H7 (cell line): ENCODE measurements around the gene PDIA3. TPM values are rescaled to one million over a fixed set of nuclear protein-coding genes. Genes with fewer than 3 reads are reported as not detected.
"Not testable (repeated sequence)": the region's sequence is repeated elsewhere in the genome, so short reads cannot be mapped to it uniquely, and the experiment has no call there.

Experiments used
- DNase-seq: peaks from one replicate; pipeline ENCODE4 v3.0.0; 2012
- H3K27me3 ChIP-seq: 2 replicates; pipeline ENCODE4 v1.6.0; 2011; ENCODE audit warnings: mild to moderate bottlenecking, low read length; ENCODE audit not compliant: control insufficient read depth, insufficient read depth
- H3K36me3 ChIP-seq: replicated peaks from 2 replicates; pipeline ENCODE4 v1.5.1; 2011; ENCODE audit warnings: low read length; ENCODE audit not compliant: control insufficient read depth, insufficient read depth
- H3K4me3 ChIP-seq: 2 replicates; pipeline ENCODE4 v1.5.1; 2011; ENCODE audit warnings: low read depth, mild to moderate bottlenecking, control low read depth, low read length, moderate library complexity; ENCODE audit not compliant: insufficient read depth
- total RNA-seq: library from RNA; depleted of rRNA; stranded (reverse); fragments of >200 nt; shearing (Covaris generic); gene quantifications from 2 replicates; pipeline ENCODE4 v1.2.3, GENCODE V29; 2014

The PDIA3 gene
- total RNA-seq, 1 experiment from 2014 or later, result 197 TPM

DNA sequence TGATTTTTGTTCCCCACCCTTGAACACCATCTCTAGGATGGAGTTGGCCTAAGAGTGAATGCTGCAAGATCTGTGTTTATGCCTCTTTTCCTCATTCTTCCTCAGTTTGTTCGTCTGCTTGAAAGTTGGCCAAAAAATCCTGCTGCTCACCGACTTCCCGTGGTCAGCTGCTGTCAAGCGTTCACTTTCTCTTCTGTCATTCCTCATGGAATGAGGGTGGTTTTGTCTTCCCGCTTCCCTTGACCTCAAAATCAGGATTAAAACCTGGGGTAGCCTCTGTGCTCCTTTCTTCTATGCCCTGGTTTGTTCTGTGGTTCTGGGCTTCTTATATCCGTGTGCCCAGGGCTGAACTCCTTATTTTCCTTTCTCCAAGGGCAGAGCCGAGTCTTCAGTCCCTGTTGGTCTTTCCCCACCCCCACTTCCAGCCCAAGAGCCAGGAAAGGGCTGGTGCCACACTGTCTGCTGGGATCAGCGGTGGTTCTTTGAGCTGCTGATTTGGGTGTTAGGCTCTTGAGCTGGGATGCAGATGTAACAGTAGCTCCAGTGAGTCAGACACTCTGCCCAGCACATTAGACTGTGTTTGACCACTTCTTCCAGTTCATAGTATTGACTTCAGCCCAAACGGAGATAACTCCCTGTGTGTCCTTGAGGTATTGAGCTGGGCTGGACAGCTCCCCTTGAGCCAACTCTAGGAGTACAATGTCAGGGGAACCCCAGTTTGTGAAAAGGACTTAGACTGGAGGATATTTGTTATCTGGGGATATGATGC lies 48.2 kb downstream of the PDIA3 start:
- DNase-seq, result no peak
- Histone ChIP-seq H3K36me3 (peaks cover 22% of the 10 kb centered on the region), H3K27me3 (no peaks in the 10 kb centered on the region), H3K4me3 (no peak overlapping the region)

- peak; percentile 30 for DNase-seq
- H3K4me3 ChIP-seq, result no peak overlapping the region
- H3K27me3 ChIP-seq, result no peaks in the 10 kb centered on the region
- H3K36me3 ChIP-seq, result peaks cover 22% of the 10 kb centered on the region
Measured at GRCh38 chr15:43795197-43795596, 49.0 kb downstream of the PDIA3 start.

- H3K4me3 ChIP-seq, result no peak overlapping the region
- DNase-seq, result peak; percentile 72
- H3K36me3 ChIP-seq, result peaks cover 22% of the 10 kb centered on the region
- H3K27me3 ChIP-seq, result no peaks in the 10 kb centered on the region
Measured at GRCh38 chr15:43795997-43796396, 49.8 kb downstream of the PDIA3 start.

DNA sequence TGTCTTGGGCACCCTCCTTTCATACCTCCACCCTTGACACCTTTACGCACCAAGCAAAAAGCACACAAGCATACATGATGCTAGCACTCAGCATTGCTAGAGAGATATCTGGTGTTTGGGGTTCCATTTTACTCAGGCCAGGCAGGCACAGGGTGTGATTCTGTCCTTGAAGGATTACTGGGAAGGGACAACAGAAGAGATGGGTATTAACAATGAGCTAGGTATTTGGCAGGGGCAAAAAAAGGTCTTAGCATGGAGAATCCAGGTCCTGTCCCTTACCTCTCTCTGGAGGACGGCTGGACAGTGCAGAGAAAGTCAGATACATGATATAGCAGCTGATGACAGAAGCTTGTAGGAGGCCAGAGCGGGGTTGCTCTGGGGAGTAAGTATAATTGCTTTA lies 50.3 kb downstream of the PDIA3 start:
- Histone ChIP-seq H3K27me3 (no peaks in the 10 kb centered on the region), H3K36me3 (peaks cover 22% of the 10 kb centered on the region)

GRCh38 chr15:43799209-43799944 lies 53.1 kb downstream of the PDIA3 start:
- Histone ChIP-seq H3K4me3 (no peak overlapping the region), H3K27me3 (no peaks in the 10 kb centered on the region), H3K36me3 (peaks cover 14% of the 10 kb centered on the region)
- DNase-seq, result peak; percentile 38

More for the DNA sequence above, 50.3 kb downstream of the PDIA3 start:
- DNase-seq, result no peak
- H3K4me3 ChIP-seq, result no peak overlapping the region

GRCh38 chr15:43799945-43800285 lies 53.7 kb downstream of the PDIA3 start, which contains the start of gene SERINC4:
Gene SERINC4 (minus strand): TSS chr15:43800220. CDS start chr15:43799986, 234 bp downstream.
- H3K36me3 ChIP-seq, result peaks cover 14% of the 10 kb centered on the region
- peak; percentile 52 for DNase-seq
- peak within 1 kb of the TSS; percentile 72 for H3K4me3 ChIP-seq
- H3K27me3 ChIP-seq, result no peaks in the 10 kb centered on the region

DNA sequence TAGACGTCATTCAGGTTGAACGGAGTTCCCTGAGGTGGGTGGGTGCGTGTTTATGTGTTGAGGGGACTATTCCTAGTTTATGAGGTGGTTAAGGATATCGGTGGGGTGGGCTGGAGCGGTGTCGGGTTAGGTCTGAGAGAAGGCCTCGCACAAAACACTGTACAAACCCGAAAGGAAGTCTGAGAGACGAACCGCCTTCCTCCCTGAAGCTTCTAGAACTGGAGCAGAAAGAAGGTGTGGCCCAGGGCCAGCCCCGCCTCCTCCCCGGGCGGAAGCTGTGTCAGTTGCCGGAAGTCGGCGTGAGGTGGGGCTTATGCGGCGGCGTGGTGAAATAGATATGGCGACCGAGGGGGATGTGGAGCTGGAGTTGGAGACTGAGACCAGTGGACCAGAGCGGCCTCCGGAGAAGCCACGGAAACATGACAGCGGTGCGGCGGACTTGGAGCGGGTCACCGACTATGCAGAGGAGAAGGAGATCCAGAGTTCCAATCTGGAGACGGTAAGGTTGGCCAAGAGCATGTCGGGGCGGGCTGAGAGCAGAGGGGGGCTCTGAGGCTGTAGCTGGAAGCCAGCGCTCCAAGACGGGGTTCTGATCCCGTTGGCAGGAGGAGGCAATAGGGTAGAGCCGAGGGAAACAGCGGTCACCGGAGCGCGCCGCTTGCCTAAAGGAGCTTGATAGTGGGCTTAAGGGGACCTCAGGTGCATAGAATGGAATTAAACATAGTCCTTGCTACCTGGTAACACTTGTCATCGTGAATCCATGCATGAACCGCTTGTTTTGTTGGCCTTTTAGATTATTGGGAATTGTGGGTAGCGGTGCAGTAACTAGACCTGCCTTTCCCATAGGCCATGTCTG lies 54.3 kb downstream of the PDIA3 start, which contains the start of gene HYPK:
Gene HYPK, plus strand, starts transcription at position 314 of the 856 bp plus-strand sequence. Its CDS starts 24 bp downstream, at position 338.
- DNase-seq, result peak; percentile 92
- peak within 1 kb of the TSS; percentile 72 for H3K4me3 ChIP-seq
- peaks cover 13% of the 10 kb centered on the region for H3K36me3 ChIP-seq
- no peaks in the 10 kb centered on the region for H3K27me3 ChIP-seq

GRCh38 chr15:43802676-43803075 lies 56.4 kb downstream of the PDIA3 start:
- peaks cover 16% of the 10 kb centered on the region for H3K36me3 ChIP-seq
- not testable (repeated sequence) for DNase-seq, H3K27me3 ChIP-seq, H3K4me3 ChIP-seq

DNA sequence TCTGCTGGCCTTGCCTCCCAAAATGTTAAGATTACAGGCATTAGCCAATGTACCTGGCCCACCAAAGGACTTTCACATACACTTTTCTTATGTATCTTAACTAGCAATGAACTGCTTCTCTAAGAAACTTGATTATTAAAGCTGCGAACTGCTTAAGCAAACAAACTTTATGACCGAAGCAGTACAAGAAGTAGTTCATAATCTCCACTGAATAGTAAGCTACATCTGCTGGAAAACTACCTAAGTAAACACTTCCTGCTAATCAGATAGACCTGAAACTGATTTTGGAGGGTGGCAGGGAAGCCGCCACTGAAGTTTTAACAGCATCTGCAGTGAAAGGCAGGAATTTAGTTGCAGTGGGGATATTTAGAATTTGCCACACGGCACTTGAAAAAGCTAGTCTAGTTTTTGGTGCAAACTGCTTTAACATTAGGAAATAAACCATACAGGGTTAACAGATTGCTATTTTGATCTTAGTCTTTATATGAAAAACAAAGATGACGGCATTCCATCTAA lies 62.3 kb downstream of the PDIA3 start:
- DNase-seq, result no peak
- H3K27me3 ChIP-seq, result no peaks in the 10 kb centered on the region
- peaks cover 43% of the 10 kb centered on the region for H3K36me3 ChIP-seq
- H3K4me3 ChIP-seq, result no peak overlapping the region

- peaks cover 45% of the 10 kb centered on the region for H3K36me3 ChIP-seq
- no peak overlapping the region for H3K4me3 ChIP-seq
- H3K27me3 ChIP-seq, result no peaks in the 10 kb centered on the region
- no peak for DNase-seq
Measured at GRCh38 chr15:43808960-43809678, 62.9 kb downstream of the PDIA3 start.

DNA sequence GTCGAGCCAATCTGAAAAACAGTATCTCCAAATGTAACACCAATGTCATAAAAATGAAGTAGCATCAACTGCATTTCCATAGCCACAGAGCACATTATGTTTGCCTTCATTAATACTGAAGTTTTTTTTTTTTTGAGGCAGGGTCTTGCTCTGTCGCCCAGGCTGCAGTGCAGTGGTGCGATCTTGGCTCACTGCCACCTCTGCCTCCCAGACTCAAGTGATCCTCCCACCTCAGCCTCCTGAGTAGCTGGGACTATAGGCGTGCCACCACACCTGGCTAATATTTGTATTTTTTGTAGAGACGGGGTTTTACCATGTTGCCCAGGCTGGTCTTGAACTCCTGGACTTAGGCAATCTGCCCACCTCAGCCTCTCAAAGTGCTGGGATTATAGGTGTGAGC lies 68.8 kb downstream of the PDIA3 start:
- H3K36me3 ChIP-seq, result peaks cover 32% of the 10 kb centered on the region
- not testable (repeated sequence) for H3K4me3 ChIP-seq, DNase-seq, H3K27me3 ChIP-seq

DNA sequence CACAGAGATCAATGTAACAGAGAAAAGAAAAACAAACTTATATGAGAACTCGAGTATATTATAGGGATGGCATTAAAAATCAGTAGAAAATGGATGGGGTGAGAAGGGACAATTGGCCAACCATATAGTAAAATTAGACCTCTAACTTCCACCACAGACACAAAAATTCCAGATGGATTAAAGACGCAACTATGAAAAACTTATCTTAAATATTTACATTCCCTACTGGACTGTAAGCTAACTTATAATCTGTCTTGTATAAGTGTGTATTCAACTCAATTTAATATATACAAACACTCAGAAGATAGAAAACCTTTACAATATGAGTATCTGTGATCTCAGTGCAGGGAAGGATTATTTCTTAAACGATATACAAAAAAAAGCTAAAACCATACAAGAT lies 75.3 kb downstream of the PDIA3 start:
- DNase-seq, result no peak
- H3K4me3 ChIP-seq, result no peak overlapping the region
- peaks cover 7% of the 10 kb centered on the region for H3K36me3 ChIP-seq
- no peaks in the 10 kb centered on the region for H3K27me3 ChIP-seq
